Epithelial cell of proximal tubule (primary cell): ENCODE results near the gene DAPK1. TPM values are rescaled to one million over a fixed set of nuclear protein-coding genes. Genes with fewer than 3 reads are reported as not detected.

Experiments
- DNase-seq: peaks from one replicate; pipeline ENCODE4 v3.0.0-alpha.2; 2011; ENCODE audit warnings: low read depth
- H3K4me3 ChIP-seq: 2 replicates; pipeline ENCODE4 v1.5.1; 2011; ENCODE audit warnings: low read depth, mild to moderate bottlenecking, low read length
- CTCF ChIP-seq: conservative IDR thresholded peaks from 2 replicates; pipeline ENCODE4 v1.5.1; 2012; ENCODE audit warnings: low read depth, mild to moderate bottlenecking, low read length
- total RNA-seq: library from RNA; depleted of rRNA; stranded (reverse); fragments of >200 nt; gene quantifications from 2 replicates; pipeline ENCODE4 v1.2.3, GENCODE V29; 2015

DAPK1 gene
- total RNA-seq, 1 donor from 2014 or later: 46.3 TPM

GRCh38 chr9:87671478-87671877 lies 173.8 kb downstream of the DAPK1 start:
- H3K4me3 ChIP-seq: no peak overlapping the region
- no peak for TF ChIP-seq CTCF
- no peak for DNase-seq

- no peak for TF ChIP-seq CTCF
- DNase-seq: no peak
- no peak overlapping the region for H3K4me3 ChIP-seq
Measured at GRCh38 chr9:87671925-87672324, 174.3 kb downstream of the DAPK1 start.

- no peak overlapping the region for H3K4me3 ChIP-seq
- no peak for TF ChIP-seq CTCF
- DNase-seq: no peak
Measured at GRCh38 chr9:87672586-87672985, 174.9 kb downstream of the DAPK1 start.

GRCh38 chr9:87673446-87674120 lies 175.9 kb downstream of the DAPK1 start:
- TF ChIP-seq CTCF: no peak
- DNase-seq: no peak

GRCh38 chr9:87674565-87675299 lies 177.1 kb downstream of the DAPK1 start:
- TF ChIP-seq CTCF: no peak
- no peak for DNase-seq
- H3K4me3 ChIP-seq: no peak overlapping the region

More at GRCh38 chr9:87673446-87674120, 175.9 kb downstream of the DAPK1 start:
- no peak overlapping the region for H3K4me3 ChIP-seq

GRCh38 chr9:87675906-87676515 lies 178.3 kb downstream of the DAPK1 start:
- no peak for TF ChIP-seq CTCF
- DNase-seq: no peak
- no peak overlapping the region for H3K4me3 ChIP-seq
